Activated T-helper 1 cell treated with anti-CD3 and anti-CD28 coated beads, Interleukin-2, amount 50 U/mL, for 16 hours (primary cell): Measurements from ENCODE around the gene UVRAG.

ENCODE experiments used
- DNase-seq, 2 donors: peaks; one replicate each; pipeline ENCODE4 v3.0.0-alpha.2; 2020; ENCODE audit warnings: low read depth in 1 of 2, low spot score in 1 of 2

The UVRAG gene

DNA sequence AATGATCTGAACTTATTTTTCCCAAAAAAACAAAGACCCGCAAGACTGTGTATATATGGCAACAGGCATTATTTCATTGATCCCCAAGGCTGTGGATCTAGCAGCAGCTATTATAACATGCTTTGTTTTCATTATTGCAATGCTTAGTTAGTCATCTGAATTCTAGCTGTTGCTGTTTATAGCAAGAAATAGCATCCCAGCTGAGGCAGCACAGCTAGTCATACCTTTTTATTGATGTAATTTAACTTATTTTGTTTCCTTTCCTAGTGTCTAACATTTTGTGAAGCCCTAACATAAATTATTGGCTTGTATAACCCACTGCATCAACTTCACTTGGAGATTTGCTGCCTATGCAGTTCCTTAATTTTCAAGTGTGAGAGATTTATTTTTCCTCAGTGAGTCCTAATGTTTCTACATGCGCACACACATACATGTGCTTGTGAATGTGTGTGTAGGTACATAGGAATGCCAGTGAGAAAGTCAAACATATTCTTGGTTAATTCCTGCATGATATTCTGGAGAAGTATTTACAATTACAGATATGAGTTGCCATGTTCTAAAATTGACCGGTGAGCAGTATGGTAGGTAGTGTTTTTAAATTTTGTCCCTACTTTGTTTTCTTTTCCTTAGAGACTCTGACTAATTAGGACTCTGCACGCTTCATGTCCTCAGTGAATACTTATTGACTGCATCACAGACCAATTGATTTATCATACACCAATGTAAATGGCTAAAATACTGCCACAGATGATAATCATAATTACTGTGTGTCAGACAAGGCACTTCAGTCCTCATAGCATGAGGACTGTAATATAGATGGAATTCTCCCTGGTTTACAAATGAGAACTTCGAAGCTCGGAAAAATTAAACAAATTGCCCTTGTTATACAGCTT is 272.0 kb downstream of the UVRAG start:
- DNase-seq = no peak

DNA sequence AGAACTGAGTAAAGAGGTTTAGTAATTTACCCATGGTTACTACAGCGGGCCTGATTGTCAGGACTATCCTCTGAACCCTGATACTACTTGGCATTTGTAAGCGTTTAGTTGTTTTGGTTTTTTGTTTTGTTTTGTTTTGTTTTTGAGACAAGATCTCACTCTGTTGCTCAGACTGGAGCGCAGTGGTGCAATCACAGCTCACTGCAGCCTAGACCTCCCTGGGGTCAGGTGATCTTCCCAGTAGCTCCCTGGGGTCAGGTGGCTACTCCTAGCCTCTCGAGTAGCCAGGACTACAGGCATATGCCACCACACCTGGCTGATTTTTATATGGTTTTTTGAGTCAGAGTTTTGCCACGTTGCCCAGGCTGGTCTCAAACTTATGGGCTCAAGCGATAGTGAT is 272.7 kb downstream of the UVRAG start:
- no peak for DNase-seq

DNA sequence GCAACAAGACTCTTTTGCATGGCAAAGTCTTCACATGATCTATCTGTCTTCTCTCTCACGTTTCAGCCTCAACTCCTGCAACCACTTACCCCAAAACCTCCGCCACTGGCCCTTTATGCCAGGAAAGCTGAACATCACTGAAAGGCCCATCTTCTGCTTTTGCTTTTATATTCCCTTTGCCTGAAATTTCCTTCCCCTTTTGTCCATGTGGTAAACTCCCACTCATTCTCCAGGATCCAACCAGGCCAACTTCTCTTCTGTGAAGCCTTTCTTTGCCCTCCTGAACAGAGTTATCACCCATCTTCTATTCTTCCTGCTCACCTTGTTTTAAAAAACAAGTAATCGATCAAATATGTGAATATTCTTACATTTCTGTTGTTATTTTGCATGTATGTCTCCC is 273.5 kb downstream of the UVRAG start:
- no peak for DNase-seq

DNA sequence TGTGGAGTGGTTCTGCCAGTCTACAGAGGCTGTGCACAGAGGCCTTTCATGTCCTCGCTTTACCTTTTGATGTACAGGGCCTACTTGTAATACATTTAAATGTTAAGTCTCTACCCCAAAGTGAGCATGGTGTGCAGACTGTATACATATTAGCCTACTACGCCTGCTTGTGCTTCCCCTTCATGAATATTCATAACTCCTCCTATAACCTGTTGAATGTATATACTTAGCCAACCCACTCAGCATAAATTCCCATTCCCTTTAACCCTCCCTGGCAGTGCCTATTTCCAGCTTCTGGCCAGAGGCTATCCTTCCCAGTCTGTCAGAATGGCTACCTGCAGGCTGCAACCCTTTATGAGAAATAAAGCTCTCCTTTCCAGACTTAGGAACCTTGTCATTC is 275.2 kb downstream of the UVRAG start:
- DNase-seq = no peak

DNA sequence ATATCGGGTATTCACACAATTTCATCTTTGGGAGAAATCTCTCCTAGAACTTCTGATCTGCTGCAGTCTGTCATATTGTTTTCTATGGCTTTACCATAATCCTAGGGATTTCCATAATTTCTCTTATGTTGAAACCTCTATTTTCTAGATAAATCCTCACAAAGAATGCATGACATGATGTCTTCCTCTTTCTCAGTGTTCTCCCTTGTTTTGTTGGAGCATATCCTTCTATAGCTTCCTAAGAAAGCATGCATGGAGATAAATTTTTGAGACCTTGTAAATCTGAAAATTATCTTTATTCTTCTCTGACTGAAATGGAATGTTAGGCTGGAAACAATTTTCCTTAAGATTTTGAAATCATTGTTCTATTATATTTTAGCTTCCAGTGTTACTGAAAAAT is 275.8 kb downstream of the UVRAG start:
- no peak for DNase-seq

DNA sequence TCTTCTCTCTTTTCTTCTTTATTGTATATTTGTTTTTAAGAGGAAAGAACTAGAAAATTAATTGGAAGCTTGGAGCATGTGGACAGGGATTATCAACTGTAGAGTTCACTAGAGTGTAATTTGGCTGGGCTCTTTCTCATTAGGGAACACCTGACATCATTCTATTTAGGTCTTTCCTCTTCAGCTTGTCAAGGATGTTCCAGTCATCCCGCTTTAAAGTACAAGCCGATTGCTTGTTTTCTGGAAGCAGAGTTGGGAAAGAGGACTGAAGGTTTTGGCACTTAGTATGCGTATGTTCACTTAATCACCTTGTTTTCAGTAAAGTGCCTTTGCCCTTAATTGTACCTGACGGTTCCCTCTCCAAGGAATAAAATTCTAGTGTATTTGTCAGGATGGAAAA is 279.7 kb downstream of the UVRAG start:
- no peak for DNase-seq

DNA sequence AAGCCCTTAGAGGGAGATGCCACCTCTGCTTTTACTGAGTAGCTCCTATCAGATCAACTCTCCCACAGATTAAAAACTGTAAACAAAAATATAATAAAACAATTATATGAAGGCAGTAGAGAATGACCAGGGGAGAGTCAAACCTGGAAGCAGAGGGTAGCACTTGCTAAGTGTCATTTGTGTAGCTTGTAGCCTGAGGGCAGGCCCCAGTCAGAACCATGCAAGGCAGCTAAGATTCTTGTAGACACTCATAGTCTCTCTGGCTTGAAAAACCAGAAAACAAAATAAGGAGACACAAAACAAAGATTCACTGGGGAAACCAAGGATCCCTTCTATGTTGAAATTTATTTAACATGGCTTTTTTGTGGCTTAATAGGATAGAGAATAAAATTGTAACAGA is 280.9 kb downstream of the UVRAG start:
- DNase-seq = no peak

DNA sequence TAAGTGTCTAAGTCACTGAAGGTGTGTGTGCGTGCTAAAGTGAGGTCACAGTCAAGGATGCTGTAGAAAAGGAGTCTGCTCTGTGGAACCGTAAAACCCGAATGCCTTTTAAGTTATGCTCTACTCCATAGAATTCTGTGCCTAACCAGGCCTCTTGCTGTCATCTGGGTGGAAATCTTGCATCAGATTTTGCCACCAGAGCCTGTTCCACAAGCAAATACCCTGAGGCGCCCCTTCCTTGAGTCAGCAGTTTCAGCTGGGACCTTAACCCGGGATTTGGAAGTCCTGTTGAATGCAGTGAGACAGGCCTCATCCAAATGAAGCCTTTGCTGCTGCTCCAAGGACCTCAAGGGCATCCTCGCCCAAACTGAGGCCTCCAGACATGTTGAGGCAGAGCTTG is 281.5 kb downstream of the UVRAG start:
- no peak for DNase-seq

DNA sequence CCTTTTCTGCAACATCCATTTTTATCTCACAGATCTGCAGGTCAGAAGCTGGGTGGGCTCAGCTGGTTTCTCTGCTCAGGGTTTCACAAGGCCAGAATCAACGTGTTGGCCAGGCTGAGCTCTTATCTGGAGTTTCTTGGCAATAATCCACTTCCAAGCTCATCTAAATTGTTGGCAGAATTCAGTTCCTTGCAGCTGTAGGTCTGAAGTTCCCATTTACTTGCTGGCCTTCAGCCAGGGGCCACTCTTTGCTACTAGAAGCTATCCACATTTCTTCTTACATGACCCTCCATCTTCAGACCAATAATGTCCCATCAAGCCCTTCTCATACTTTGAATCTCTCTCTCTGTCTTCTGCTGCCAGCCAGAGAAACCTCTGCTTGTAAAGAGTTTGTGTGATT is 287.8 kb downstream of the UVRAG start:
- no peak for DNase-seq

DNA sequence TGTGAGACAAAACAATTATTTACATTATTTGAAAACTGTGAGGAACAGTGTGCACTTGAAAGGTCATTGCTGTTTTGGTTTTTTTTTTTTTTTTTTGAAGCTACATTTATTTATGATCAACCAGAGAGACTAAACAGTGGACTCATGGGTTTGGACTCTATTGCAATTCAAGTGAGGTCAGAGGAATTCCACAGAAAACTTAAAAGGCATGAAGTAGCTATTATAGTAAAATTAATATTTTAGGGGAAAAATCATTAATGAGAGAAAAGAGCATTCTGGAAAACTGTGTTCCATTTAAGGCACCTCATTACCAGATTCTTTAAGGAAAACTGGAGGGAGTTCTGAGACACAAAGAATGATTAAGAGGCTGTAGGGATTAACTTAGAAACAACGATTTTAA is 288.4 kb downstream of the UVRAG start:
- DNase-seq = no peak

DNA sequence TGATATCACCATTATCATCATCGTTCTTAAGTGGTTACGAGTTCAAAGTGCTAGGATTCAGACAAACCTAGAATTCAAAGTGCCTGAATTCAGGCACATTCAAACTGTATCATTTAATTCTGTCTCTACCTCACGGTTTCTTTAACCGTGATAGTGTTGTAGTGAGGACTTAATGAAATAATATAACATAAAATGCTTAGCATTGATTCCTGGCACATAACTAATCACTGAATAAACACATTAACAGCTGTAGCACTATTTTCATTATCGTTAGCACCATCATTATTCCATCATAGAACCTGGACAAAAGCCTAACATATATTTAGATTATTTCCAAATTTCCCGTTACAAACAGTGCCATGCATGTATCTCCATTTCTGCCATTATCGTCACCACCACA is 289.3 kb downstream of the UVRAG start:
- DNase-seq = no peak

DNA sequence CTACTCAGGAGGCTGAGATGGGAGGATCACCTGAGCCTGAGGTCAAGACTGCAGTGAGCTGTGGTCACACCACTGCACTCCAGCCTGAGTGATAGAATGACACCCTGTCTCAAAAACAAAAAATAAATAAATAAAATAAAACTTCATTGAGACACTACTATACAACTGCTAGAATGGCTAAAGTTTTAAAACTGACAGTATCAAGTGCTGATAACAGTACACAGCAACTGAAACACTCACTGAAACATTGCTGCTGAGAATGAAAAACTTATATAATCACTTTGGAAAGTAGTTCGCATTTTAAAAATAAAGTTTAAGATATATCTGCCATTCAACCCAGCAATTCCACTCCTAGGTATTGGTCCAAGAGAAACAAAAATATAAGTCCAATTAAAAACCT is 290.6 kb downstream of the UVRAG start:
- DNase-seq = no peak

DNA sequence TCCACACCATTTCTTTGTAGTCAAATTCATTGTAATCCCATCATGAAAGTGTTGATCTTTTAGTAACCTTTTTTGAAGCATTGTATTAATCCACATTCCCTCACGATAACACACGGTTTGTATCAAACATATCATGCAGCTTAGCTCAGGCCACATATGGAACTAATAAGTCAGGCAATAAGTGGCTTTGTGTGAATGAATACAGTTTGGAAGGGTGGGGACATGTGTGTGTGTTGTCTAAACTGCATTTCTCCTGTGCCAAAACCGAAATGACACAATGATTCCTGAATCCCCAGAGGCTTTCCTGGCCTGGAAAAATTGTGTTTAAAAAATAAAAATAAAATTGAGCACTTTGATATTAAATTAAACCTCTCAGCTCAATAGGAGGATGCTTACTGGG is 293.0 kb downstream of the UVRAG start:
- DNase-seq = no peak

DNA sequence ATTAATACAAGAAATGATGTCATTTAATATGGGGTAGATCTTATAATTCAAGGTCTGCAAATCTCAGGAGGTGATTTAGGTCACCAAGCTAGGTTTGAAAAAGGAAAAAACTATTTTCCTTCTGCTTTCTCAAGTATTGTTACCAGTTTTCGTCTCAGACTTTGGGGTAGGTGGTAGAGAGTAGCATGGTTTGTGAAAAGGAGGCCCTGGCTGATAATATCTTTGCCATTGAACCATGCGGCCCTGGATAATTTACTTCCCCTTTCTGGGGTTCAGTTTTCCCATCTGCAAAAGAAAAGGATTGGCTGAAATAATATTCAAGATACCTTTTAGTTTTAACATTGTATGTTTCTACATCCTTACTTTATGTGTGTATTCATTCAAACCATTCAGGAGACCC is 299.2 kb downstream of the UVRAG start:
- no peak for DNase-seq

DNA sequence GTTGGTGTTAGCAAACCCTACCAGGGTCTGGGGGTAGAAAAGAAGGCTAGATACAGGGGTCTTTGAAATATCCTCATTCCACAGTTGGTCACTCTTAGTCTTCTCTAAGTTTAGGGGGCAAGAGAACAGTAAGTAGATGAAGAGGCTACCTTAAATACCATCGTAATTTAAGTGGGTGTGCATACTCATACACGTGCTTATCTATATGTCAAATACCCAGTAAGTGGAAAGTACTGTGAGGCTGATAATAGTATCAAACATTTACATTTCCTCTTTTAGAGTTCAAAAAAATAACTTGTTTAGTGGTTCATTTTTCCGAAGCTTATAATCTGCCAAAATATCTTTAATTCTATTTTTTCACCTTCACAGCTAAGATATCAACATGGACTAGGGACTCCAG is 300.5 kb downstream of the UVRAG start:
- DNase-seq = no peak

DNA sequence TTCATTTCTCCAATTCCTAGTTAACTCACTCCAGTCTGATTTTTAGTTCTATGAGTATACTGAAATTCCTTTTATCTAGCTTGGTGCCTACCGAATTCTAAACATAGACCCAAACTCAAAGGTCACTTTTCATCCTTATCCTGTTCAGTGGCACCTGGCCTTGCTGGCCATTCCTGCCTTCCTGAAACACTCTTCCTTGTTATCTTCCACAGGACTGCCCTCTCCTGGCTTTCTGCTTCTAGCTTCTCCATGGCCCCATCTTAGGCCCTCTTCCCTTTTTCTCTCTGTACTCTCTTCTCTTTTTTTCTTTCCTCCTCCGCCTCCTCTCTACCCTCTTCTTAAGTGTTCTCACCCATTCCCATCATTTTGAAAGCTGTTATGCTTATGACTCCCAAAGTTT is 304.0 kb downstream of the UVRAG start:
- no peak for DNase-seq

DNA sequence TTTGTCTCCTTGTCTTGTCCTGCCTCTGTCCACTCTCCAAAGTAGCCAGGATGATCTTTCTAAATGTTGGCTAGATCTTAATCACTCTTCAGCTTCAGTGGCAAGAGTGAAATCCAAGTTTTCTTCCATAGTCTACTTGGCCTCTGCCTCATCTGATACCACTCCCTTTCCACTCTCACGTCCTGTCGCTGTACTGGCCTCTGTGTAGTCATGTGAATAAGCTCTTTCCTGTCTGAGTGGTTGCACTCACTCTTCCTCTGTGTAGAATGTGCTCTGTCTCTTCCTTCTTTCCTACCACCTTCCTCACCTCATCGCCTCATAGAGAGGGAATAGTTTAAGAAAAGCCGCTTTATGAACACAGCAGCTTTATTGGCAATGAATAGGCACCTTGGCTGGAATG is 304.8 kb downstream of the UVRAG start:
- no peak for DNase-seq

DNA sequence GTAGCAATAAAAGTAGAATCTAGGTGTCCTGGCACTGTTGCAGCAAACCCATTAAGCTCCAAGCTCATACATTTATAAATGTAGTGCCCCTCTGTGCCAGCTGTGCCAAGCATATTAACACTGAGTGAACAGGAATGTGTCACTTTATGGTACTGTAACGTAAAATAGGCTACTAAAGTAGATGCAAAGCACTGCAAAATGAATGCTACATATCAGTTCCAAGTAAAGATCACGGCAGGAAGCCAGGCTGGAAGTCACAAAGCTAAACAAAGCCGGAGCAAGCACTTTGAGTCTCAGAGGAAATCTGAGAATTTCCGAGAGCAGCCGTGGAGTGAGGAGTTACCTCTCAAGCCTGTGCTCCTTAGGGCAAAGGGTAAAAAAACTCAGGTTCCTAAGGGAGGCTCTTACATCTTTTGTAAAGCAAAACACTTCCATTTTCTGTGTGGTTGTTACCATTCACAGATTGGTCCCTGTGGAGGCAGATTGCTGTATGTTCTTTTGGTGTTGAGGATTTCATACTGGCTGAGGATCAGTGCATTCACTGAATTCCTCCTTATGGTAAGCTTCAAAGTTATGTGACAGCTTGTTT is 305.6 kb downstream of the UVRAG start:
- DNase-seq = no peak

DNA sequence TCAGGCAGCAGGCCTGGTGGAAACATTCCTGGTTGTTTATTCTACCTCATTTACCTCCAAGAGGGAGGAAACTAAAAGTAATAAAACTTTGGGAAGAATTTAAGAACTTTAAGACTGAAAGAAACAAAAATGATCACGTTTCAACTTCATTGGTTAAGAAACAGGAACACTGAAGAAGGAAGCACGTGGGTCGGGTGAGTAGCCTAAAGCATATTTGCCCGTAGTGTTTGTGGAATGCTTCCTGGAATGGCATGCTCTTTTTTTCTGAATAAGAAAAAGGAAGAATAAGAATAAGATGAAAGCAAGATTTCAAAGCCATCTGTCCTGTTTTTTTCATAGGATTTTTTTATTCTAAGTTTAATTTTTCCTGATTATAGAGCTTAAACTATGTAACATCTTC is 308.2 kb downstream of the UVRAG start:
- no peak for DNase-seq

DNA sequence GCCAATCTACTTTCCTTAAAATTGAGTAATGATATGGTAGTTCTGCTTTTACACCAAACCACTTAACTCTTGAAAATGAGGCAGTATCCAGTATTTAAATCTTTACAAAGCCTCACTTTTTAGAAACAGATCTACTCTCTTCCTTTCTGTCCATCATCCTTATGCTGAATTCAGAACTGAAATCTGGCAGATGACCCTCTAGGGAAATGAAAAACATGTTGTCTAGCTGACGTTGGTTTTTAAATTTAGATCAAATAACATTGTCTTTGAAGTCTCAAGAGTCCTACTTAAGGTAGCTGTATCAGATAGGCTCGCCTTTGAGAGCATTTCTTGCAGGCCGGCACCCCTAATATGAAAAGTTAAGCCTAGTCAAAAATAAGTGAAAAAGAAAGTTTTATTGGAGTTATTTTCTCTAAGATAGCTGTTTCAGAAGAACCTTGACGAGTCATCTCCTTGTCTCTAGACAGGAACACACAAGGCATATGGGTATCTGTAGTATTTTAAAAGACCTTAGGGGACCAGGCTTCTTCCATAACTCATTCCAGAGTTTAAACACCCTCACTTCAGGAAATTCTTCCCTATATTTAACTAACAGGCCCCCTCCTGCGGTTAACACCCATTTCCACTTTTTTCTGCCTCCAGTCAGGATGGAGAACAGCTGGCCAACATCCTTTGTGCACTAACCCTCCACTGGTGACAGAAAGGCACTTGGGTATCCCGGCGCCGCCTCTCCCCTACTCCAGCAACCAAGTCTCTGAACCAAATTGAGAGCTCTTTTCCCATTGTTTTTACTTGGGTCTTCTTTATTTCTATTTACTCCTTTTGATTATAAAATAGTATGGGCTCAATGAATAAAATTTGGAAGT is 310.1 kb downstream of the UVRAG start:
- no peak for DNase-seq

DNA sequence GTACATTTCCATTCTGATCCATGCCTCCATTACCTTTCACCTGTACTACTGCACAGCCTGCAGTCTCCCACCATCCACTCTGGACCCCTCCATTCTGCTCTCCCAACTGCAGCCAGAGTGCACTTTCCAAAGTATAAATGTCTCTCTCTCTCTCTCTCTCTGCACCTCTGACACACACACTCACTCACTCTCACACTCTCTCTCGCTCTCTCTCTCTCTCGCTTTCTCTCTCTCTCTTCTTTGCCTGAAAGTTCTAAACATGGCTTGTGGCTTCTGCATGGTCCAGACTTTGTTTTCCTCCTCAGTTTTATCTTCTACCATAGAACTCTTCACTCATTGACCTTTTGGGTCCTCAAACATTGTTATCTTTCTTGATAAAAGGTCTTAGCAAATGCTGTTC is 314.7 kb downstream of the UVRAG start:
- DNase-seq = no peak

DNA sequence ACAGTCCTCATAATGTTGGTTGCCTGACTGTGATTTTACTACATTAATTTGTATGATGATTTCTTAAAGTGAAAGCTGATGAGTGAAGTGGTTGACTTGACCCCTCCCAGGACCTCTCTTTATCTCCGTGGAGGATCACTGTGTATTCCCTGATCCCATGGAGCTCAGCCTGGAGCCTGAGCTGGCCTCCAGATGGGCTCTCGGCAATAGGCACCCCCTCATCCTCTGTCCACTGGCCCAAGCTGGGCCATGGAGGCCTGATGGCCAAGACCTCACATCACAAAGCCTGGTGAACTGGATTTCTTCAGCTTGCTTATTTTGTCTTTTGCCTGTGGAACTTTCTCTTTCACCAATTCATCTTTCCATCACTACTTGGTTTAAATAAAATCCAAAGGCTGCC is 316.1 kb downstream of the UVRAG start:
- DNase-seq = no peak
